HG02678 (cell line): Measurements from ENCODE around the gene SVIL.
A peak's percentile ranks its signal among the peaks of the same experiment; 100 is the strongest.
"Not testable (repeated sequence)": the region's sequence is repeated elsewhere in the genome, so short reads cannot be mapped to it uniquely, and the experiment has no call there.

ENCODE experiments used
- ATAC-seq: cut with Tn5 transposase; IDR thresholded peaks from one replicate; pipeline ENCODE4 v1.9.1; 2021; ENCODE audit warnings: mild to moderate bottlenecking, moderate library complexity; ENCODE audit not compliant: unreplicated experiment

The SVIL gene

GRCh38 chr10:29649561-29650551, 15.1 kb upstream of the SVIL start:
- peak; percentile 61 for ATAC-seq

- ATAC-seq = no peak
Observed at GRCh38 chr10:29648983-29649268, 14.2 kb upstream of the SVIL start.

- no peak for ATAC-seq
Observed at GRCh38 chr10:29648114-29648982, 13.6 kb upstream of the SVIL start.

- ATAC-seq = peak; percentile 47
Observed at GRCh38 chr10:29647478-29647877, 12.7 kb upstream of the SVIL start.

- ATAC-seq = no peak
Observed at GRCh38 chr10:29646960-29647461, 12.2 kb upstream of the SVIL start.

GRCh38 chr10:29646238-29646902, 11.6 kb upstream of the SVIL start:
- ATAC-seq = no peak

GRCh38 chr10:29643771-29644501, 9.2 kb upstream of the SVIL start:
- no peak for ATAC-seq

- no peak for ATAC-seq
Observed at GRCh38 chr10:29642990-29643389, 8.2 kb upstream of the SVIL start.

GRCh38 chr10:29637537-29637936, 2.8 kb upstream of the SVIL start:
- no peak for ATAC-seq

- no peak for ATAC-seq
Observed at GRCh38 chr10:29636178-29636577, 1.4 kb upstream of the SVIL start.

GRCh38 chr10:29635711-29636144, 957 bp upstream of the SVIL start:
- peak; percentile 77 for ATAC-seq

- ATAC-seq = no peak
Observed at GRCh38 chr10:29634105-29634504, 666 bp downstream of the SVIL start.

GRCh38 chr10:29631049-29631339, 3.8 kb downstream of the SVIL start:
- no peak for ATAC-seq

GRCh38 chr10:29630205-29631048, 4.3 kb downstream of the SVIL start:
- no peak for ATAC-seq

GRCh38 chr10:29628912-29629526, 5.8 kb downstream of the SVIL start:
- ATAC-seq = no peak

GRCh38 chr10:29628311-29628710, 6.5 kb downstream of the SVIL start:
- ATAC-seq = no peak

GRCh38 chr10:29627201-29628132, 7.3 kb downstream of the SVIL start:
- no peak for ATAC-seq

GRCh38 chr10:29624357-29624756, 10.4 kb downstream of the SVIL start:
- ATAC-seq = not testable (repeated sequence)
